CD4-positive, alpha-beta T cell treated with Interleukin-2 at 100 ng/mL for 4 hours (primary cell): ENCODE results near the gene F10.

Source experiments
- DNase-seq: peaks from one replicate; pipeline ENCODE4 v3.0.0-alpha.2; 2020; ENCODE audit warnings: low spot score

F10 gene

GRCh38 chr13:113117335-113117872 is 5.2 kb upstream of the F10 start:
- DNase-seq: no peak

GRCh38 chr13:113117911-113118260 is 4.7 kb upstream of the F10 start:
- DNase-seq: no peak

DNA sequence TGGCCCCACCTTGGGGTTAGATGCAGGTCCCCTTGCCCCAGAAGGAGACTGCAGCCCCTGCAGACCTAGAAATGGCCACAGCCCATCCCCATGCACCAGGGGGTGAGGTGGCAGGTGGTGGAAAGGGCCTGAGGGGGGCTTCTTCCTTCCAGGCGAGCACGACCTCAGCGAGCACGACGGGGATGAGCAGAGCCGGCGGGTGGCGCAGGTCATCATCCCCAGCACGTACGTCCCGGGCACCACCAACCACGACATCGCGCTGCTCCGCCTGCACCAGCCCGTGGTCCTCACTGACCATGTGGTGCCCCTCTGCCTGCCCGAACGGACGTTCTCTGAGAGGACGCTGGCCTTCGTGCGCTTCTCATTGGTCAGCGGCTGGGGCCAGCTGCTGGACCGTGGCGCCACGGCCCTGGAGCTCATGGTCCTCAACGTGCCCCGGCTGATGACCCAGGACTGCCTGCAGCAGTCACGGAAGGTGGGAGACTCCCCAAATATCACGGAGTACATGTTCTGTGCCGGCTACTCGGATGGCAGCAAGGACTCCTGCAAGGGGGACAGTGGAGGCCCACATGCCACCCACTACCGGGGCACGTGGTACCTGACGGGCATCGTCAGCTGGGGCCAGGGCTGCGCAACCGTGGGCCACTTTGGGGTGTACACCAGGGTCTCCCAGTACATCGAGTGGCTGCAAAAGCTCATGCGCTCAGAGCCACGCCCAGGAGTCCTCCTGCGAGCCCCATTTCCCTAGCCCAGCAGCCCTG is 4.2 kb upstream of the F10 start:
- no peak for DNase-seq

- no peak for DNase-seq
Observed at GRCh38 chr13:113119166-113119821, 3.3 kb upstream of the F10 start.

- DNase-seq: no peak
Observed at GRCh38 chr13:113119822-113120189, 2.8 kb upstream of the F10 start.

- no peak for DNase-seq
Observed at GRCh38 chr13:113120300-113121182, 2.1 kb upstream of the F10 start.

DNA sequence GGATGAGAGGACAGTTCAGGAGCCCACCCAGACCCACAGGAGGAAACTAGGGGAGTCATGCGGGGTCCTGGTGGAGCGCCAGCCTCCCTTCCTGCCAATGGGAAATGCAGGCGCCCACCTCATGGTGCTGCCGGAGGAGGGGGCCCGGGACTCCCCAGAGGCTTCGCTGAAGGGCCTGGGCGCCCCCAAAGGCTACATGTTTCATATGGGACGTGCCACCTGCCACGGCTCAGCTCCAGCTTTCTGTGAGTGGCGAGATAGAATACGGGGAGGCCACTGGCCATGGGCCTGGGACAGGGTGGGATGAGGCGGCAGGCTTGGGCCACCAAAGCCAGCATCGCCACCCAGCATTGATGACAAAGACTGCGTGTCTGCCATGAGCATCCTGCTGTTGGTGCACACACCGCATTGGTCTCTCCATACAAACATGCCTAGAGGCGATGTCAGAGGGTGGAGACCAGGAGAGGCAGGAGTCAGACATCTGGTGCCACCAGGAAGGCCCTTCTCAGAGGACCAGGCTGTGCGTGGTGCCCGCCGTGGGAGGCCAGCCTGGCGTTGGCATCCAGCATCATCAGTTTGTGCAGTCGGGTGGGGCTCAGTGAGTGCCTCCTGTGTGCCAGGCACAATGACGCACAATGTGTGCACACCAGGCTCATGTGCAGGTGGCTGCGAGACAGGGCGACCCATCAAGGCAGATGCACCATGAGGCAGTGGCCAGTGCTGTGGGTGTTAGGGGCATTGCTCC is 1.2 kb upstream of the F10 start:
- no peak for DNase-seq

- no peak for DNase-seq
Observed at GRCh38 chr13:113121928-113122471, 599 bp upstream of the F10 start.

DNA sequence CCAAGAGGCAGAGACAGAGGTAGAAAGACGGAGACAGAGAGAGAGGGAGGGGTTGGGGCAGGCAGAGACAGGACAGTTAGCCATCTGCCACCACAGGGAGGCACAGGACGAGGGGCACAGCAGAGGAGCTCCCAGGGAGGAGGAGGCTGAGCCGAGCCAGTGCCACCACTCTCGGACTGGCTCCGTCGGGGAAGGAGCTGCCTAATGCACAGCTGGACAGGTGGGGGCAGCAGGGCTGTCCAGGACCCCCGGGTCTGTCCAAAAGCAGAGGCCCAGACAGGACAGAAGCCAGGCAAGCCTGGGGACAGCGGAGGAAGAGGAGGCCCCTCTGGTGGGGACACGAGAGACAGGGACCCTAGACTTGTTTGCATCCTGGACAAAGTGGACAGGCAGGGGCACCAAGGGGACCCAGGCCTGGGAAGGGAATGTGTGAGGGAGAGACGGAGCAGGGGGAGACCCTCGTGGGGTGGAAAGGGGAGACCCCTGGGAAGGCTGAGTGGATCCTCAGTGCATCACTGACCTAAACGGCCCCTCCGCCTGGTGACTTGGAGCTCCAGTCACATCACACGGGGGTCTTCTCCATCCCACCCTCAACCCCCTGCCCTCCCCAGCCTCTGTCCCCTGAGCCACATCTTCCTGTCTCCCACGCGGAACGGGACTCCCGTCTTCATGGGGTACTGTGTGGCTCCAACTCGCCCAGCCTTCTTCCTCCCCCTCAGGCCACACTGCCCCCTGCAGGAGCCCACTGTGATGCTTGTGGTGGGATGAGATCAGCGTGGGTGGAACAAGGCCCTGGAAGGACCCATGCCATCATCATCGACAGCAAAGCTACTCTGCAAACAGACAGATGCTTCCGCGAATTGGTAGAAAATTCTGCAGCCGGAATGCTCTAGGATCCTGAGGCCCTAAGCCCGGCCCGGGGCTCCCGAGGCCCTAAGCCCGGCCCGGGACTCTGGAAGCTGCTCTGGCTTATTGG is 915 bp downstream of the F10 start:
- DNase-seq: no peak

DNA sequence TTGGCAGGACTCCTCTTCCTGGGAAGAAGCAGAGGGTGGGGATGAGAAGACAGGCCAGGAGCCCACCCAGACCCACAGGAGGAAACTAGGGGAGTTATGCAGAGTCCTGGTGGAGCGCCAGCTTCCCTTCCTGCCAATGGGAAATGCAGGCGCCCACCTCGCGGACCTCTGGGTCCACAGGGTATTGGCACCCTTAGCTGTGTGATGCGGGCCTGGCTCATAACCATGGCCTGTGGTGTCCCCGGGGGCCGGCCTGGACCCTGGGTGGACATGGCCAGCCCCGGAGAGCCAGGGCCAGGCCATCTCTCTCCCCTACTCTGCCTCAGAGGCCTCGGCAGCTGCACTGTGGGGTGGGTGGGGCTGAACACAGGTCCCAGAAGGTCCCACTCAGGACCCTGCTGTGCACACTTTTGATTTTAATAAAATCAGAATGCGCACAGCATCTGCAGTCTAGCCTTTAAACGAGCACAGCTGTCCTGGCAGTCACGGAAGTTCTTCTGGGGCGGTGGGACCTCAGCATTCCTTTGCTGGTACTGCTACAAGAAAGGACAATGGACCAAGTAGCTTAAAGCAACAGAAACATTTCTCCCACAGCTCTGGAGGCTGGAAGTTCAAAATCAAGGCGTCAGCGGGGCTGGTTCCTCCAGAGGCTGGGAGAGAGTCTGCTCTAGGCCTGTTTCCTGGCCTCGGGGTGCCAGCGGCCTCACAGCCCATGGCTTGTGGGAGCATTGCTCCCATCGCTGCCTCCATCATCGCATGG is 1.8 kb downstream of the F10 start:
- DNase-seq: no peak

- no peak for DNase-seq
Observed at GRCh38 chr13:113125506-113126264, 3.1 kb downstream of the F10 start.

DNA sequence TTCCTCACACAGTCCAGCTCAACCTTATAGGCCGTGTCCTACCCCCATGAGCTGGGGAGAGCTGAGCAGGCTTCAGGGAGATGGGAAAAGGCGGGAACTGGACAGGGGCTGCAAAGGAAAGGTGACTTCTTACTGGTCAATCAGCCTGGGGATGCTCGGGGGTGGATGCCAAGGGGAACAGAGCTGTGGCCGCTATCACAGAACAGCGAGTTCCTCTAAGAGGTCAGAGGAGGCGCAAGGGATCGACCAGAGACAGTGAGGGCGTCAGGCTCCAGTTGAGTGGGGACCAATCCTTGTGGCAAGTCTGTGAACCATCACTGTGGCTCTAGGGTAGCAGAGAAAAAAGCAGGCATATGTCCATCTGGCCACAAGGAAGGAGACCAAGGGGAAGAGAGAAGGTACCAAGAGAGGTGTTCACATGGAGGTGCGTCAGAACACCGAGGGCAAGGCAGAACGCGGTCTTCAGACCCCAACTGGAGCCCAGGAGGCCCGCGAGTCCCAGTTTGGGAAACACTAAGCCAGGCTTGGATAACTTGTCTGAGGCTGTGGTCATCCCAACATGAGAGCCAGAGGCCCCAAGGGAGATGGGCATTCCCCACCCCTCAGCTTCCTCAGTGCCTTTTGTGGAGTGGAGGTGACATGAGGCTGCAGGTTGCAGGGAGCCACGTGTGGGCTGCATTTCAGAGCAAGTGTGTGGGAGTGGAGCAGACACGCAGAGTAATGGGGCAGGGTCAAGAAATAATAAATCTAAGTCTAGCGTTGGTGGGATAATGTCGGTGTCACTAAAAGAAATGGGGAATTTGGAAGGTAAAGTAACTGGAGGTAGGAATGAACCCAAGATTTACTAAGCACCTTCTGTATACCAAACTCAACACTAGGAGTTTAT is 3.9 kb downstream of the F10 start:
- DNase-seq: no peak

DNA sequence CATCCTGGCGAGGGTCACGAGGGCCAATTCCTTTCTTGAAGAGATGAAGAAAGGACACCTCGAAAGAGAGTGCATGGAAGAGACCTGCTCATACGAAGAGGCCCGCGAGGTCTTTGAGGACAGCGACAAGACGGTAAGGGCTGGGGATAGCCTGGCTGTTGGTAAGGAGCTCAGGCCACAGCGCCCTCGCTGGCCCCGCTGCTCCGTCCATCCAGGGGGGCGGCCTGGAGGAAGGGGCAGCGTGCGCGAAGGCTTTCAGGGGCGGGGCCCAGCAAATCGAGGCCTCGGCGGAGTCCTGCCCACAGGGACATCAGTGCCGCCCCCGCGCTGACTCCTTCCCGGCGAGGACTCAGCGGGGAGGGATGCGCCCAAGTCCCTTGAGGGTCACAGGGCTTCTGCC is 6.9 kb downstream of the F10 start:
- DNase-seq: no peak

- peak; percentile 14 for DNase-seq
Observed at GRCh38 chr13:113129921-113130750, 7.5 kb downstream of the F10 start.

- no peak for DNase-seq
Observed at GRCh38 chr13:113135281-113135760, 12.7 kb downstream of the F10 start.

DNA sequence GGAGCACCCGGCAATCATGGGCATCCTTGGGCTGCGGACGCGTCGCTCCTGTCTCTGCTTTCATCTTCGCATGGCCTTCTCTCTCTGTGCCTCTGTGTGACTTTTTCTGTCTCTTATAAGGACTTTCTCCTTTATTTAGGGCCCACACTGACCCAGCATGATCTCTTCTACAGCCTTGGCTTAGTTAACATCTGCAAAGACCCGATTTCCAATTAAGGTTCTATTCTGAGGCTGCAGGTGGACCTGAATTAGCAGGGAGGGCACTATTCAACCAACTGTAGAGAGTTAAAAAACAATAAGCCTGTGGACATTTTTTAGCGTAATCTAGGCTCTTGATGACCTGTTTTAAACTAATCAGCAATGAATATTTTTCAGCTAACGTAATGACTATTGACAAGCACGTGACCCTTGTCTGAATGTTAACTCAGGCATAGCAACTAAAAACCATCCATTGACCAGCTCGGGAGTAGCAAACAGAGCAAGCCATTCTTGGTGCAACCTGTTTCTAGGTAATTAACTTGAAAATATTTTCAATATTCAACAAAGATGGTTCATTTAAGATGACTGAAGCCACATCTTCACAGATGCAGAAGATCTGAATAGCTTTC is 15.2 kb downstream of the F10 start:
- no peak for DNase-seq
